Muscle layer of duodenum (tissue), 2 donors: ENCODE results near the gene CORO2A.
"Not testable (repeated sequence)": the region's sequence is repeated elsewhere in the genome, so short reads cannot be mapped to it uniquely, and the experiment has no call there.

Source experiments
- H3K27ac ChIP-seq: one replicate; pipeline ENCODE4 v1.7.0; 2013; ENCODE audit warnings: mild to moderate bottlenecking, low read length
- H3K27me3 ChIP-seq: one replicate; pipeline ENCODE4 v1.7.0; 2013; ENCODE audit warnings: low read depth, mild to moderate bottlenecking, control low read depth, low read length
- H3K36me3 ChIP-seq, 2 donors: one replicate each; pipeline ENCODE4 v1.7.0; 2013; ENCODE audit warnings: low read length in 2 of 2, control low read depth in 1 of 2, mild to moderate bottlenecking in 1 of 2; ENCODE audit not compliant: insufficient read depth in 2 of 2, control insufficient read depth in 1 of 2
- H3K4me1 ChIP-seq, 2 donors: one replicate each; pipeline ENCODE4 v1.7.0; 2013; ENCODE audit warnings: low read length in 2 of 2, mild to moderate bottlenecking in 2 of 2, control low read depth in 1 of 2, moderate library complexity in 1 of 2; ENCODE audit not compliant: insufficient read depth in 2 of 2, control insufficient read depth in 1 of 2
- H3K4me3 ChIP-seq, 2 donors: one replicate each; pipeline ENCODE4 v1.7.0; 2013; ENCODE audit warnings: low read length in 2 of 2, low read depth in 1 of 2, mild to moderate bottlenecking in 1 of 2
- H3K9me3 ChIP-seq, 2 donors: one replicate each; pipeline ENCODE4 v1.7.0; 2013; ENCODE audit warnings: low read length in 2 of 2, control low read depth in 1 of 2, mild to moderate bottlenecking in 1 of 2; ENCODE audit not compliant: control insufficient read depth in 1 of 2
- donor health status: healthy.

The CORO2A gene

GRCh38 chr9:98134702-98135557 lies 57.5 kb downstream of the CORO2A start:
- Histone ChIP-seq H3K27ac (no peak overlapping the region), H3K4me1 (no peaks in the 10 kb centered on the region), H3K27me3 (no peaks in the 10 kb centered on the region), H3K4me3 (no peak overlapping the region), H3K9me3 (no peaks in the 10 kb centered on the region), H3K36me3 (no peaks in the 10 kb centered on the region)

DNA sequence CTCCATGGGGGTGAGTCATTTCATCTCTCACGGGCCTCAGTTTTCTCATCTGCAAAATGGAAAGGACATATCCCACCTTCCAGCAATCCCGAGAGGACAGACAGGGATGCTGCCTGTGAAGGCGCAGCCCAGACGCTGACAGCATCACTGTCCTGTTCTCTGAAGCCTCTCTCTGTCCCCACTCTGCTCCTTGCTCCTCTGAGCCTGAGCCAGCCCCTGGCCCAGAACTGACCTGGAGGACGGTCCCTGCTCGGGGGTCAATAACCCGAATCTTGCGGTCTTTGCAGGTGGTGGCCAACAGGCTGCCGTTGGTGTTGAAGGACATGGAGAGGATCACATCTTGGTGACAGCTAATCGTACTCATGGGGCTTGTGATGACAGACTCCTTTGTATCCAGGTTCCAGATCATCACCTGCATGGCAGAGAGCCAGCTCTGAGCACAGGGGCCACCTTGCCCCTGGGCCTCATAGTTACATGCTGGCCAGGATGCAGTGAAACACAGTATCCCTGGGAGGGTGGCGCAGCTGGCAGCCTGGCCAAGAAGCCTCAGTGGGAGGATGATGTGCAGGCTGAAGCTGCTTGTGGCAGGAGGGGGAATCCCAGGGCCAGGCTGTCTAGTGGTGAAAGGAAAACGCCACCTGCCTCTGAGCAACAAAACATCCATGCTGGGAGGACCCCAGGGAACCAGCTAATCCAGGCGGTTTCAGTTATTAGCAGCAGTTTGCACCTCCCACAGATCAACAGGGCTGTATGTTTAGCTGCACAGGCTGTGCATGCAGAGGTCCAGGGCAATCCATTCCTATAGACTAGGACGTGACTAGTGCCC lies 59.4 kb downstream of the CORO2A start:
- Histone ChIP-seq H3K9me3 (no peaks in the 10 kb centered on the region), H3K4me1 (no peaks in the 10 kb centered on the region), H3K27me3 (no peaks in the 10 kb centered on the region), H3K27ac (no peak overlapping the region), H3K36me3 (no peaks in the 10 kb centered on the region), H3K4me3 (no peak overlapping the region)

GRCh38 chr9:98132158-98132557 lies 60.3 kb downstream of the CORO2A start:
- Histone ChIP-seq H3K36me3 (no peaks in the 10 kb centered on the region), H3K27ac (no peak overlapping the region), H3K4me3 (no peak overlapping the region), H3K4me1 (no peaks in the 10 kb centered on the region), H3K27me3 (no peaks in the 10 kb centered on the region), H3K9me3 (no peaks in the 10 kb centered on the region)

DNA sequence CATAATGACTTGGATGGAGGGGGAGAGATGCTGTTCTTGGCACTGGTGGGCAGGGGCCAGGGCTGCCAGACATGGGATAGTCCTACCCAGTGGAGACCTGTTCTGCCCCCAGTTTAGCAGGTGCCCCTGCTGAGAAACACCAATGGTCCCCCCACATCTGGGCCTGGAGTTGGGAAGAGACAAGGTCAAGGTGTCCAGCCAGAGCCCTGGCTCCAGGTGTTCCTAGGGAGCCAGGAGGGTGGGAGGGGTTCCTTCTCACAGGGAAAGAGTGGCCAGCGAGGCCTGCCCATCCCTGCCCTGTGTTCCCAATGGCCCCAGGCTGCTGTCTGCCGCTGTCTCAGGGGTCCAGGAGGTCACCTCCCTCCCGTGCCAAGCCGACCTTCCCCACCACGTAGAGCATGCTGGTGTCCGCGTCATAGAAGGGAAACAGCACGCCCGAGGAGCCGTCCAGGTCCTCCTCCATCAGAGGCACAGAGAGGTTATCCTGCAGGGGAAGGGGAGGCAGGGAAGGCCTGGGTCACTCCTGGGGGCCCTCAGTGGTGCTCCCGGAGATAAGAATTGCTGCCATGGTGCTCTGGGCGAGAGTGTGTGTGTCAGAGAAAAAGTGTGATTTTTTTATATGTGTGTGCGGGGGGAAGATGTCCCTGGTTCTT lies 61.7 kb downstream of the CORO2A start:
- no peaks in the 10 kb centered on the region for H3K27me3 ChIP-seq
- H3K4me3 ChIP-seq = no peak overlapping the region
- H3K36me3 ChIP-seq = no peaks in the 10 kb centered on the region
- H3K4me1 ChIP-seq = no peaks in the 10 kb centered on the region
- no peaks in the 10 kb centered on the region for H3K9me3 ChIP-seq
- no peak overlapping the region for H3K27ac ChIP-seq

GRCh38 chr9:98130060-98130459 lies 62.4 kb downstream of the CORO2A start:
- H3K4me1 ChIP-seq, H3K27me3 ChIP-seq, H3K9me3 ChIP-seq, H3K27ac ChIP-seq, H3K36me3 ChIP-seq, H3K4me3 ChIP-seq: not testable (repeated sequence)

DNA sequence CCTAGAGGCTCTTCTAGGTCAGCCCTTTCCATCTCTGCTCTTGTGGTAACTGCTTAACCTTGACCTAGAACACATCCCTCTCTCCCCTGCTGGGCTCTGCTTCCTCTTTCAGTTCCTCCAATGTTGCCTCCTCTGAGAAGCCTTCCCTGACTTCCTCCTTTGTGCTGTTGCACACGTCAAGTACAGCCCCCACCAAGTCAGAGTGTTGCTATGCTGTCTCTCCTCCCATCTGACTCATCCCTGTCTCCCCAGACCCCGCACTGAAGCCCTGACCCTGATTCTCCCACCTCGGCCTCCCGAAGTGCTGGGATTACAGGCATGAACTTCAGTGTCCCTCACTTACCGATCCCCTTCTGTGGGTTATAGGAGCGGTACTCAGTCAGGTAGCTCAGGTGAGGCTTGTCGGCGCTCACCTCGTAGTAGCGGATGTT lies 63.0 kb downstream of the CORO2A start:
- H3K36me3 ChIP-seq = no peaks in the 10 kb centered on the region
- H3K4me1 ChIP-seq = no peaks in the 10 kb centered on the region
- no peaks in the 10 kb centered on the region for H3K9me3 ChIP-seq
- no peak overlapping the region for H3K27ac ChIP-seq
- no peaks in the 10 kb centered on the region for H3K27me3 ChIP-seq
- no peak overlapping the region for H3K4me3 ChIP-seq

DNA sequence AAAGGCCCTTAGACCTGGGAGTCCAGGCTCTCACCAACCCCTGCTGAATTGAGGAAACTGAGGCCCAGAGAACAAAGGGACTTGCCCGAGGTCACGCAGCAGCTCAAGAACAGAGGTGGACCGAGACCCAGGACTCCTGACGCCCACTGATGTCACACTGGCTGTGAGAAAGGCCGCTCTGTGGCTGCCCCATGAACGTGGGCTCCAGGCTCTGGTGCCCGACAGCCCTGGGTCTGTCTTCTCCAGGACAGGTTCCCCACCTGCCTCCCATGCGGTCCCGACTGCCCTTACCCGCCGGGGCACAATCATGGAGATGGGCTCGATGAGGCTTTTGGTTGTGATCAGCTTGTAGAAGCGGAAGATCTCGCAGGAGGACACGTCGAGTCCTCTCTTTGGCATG lies 64.1 kb downstream of the CORO2A start:
- Histone ChIP-seq H3K4me1 (no peaks in the 10 kb centered on the region), H3K9me3 (no peaks in the 10 kb centered on the region), H3K36me3 (no peaks in the 10 kb centered on the region), H3K4me3 (no peak overlapping the region), H3K27ac (no peak overlapping the region), H3K27me3 (no peaks in the 10 kb centered on the region)

DNA sequence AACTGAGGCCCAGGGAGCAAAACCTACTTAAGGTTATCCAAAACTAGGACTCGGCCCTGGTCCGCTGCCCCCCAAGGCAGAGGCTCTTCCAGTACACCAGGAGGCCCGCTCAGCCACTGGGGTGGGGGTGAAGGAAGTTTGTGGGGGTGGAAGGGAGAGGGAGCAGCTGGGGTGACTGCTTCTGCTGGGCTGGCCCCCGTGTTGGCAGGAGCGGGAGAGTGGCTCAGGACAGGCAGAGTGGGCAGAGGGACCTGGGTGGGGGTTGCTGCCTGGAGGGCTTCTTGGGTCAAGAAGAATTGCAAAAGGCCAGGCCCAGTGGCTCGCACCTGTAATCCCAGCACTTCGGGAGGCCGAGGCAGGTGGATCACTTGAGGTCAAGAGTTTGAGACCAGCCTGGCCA lies 65.2 kb downstream of the CORO2A start:
- no peak overlapping the region for H3K27ac ChIP-seq
- H3K36me3 ChIP-seq = no peaks in the 10 kb centered on the region
- no peaks in the 10 kb centered on the region for H3K4me1 ChIP-seq
- H3K4me3 ChIP-seq = no peak overlapping the region
- H3K27me3 ChIP-seq = no peaks in the 10 kb centered on the region
- no peaks in the 10 kb centered on the region for H3K9me3 ChIP-seq

GRCh38 chr9:98124637-98125426 lies 67.6 kb downstream of the CORO2A start:
- no peak overlapping the region for H3K4me3 ChIP-seq
- H3K9me3 ChIP-seq = no peaks in the 10 kb centered on the region
- H3K27ac ChIP-seq = no peak overlapping the region
- no peaks in the 10 kb centered on the region for H3K27me3 ChIP-seq
- no peaks in the 10 kb centered on the region for H3K36me3 ChIP-seq
- peaks cover 0 to 3% of the 10 kb centered on the region in 2 donors for H3K4me1 ChIP-seq

GRCh38 chr9:98124091-98124490 lies 68.3 kb downstream of the CORO2A start:
- H3K27me3 ChIP-seq, H3K4me3 ChIP-seq, H3K36me3 ChIP-seq, H3K27ac ChIP-seq, H3K9me3 ChIP-seq, H3K4me1 ChIP-seq: not testable (repeated sequence)

GRCh38 chr9:98121058-98121457 lies 71.4 kb downstream of the CORO2A start:
- no peaks in the 10 kb centered on the region for H3K9me3 ChIP-seq
- H3K36me3 ChIP-seq = no peaks in the 10 kb centered on the region
- H3K27ac ChIP-seq = peak overlapping the region; percentile 75
- no peak overlapping the region for H3K4me3 ChIP-seq
- H3K27me3 ChIP-seq = no peaks in the 10 kb centered on the region
- H3K4me1 ChIP-seq = peaks cover 3 to 11% of the 10 kb centered on the region in 2 donors
